HS-27A (cell line): ENCODE data around the gene PNCK.

Experiments used
- DNase-seq: peaks from one replicate; pipeline ENCODE4 v3.0.0-alpha.2; 2012; ENCODE audit warnings: low read depth, missing footprints

The PNCK gene

GRCh38 chrX:153659268-153659667, 14.3 kb downstream of the PNCK start:
- no peak for DNase-seq

- no peak for DNase-seq
Measured at GRCh38 chrX:153657161-153657560, 16.5 kb downstream of the PNCK start.

DNA sequence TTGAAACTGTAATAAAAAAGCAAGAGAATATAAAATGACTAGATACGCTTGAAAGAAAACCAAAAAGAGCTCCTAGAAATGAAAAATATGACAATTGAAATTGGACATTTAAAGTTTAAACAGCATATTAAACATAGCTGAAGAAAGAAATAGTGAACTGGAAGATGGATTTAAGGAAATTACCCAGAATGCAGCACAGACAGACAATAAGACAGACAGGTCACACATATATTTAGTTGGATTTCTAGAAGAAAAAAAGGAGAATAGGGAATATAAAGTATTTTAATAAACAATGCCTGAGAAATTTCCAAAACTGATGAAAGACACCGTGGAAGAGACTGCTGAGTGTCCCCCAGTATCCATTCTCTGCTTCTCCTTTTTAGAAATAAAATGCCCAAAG, 20.1 kb downstream of the PNCK start:
- DNase-seq = no peak

- no peak for DNase-seq
Measured at GRCh38 chrX:153651540-153652079, 22.0 kb downstream of the PNCK start.

DNA sequence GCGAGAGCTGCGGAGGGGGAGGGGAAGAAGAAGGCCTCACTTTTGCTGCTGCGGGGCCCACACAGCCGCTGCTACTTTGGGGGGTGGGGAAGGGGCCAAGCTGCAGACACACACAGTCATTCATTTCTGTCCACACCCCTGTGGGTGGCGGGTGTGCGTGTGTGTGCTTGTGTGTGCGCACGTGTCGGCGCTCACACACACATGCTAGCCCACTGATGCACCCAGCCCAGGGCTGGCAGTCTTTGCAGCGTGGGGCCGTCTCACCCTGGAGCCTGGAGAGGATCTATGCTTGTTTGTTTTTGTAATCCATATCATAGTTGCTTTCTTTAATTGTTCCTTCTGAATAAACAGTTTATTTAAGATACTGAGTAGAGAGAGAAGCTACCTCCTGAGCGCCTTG, 22.7 kb downstream of the PNCK start:
- DNase-seq = no peak

DNA sequence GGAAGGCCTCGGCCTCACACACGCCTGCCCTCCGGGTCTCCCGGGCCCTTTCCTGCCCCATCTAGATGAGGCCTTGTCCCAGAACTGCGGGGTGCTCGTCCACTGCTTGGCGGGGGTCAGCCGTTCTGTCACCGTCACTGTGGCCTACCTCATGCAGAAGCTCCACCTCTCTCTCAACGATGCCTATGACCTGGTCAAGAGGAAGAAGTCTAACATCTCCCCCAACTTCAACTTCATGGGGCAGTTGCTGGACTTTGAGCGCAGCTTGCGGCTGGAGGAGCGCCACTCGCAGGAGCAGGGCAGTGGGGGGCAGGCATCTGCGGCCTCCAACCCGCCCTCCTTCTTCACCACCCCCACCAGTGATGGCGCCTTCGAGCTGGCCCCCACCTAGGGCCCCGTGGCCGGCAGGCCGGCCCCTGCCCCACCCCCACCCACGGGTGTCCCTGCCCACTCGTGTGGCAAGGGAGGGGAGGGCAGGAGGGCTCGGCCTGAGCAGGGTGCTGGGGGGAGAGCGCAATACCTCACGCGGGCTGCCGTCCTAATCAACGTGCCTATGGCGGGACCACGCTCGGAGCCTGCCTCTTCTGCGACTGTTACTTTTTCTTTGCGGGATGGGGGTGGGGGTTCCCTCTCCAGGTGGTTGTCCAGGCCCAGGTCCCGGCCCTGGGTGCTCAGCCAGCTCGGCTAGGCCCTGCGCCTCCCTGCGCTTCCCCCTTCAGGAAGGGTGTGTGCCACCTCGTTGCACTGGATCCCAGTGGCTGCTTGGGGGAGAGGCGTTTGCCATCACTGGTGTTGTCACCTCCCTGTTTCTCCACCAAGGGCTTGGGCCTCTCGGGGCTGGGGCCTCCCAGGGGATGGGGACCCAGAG, 23.5 kb downstream of the PNCK start:
- no peak for DNase-seq

GRCh38 chrX:153649178-153649914, 24.3 kb downstream of the PNCK start:
- DNase-seq = no peak

DNA sequence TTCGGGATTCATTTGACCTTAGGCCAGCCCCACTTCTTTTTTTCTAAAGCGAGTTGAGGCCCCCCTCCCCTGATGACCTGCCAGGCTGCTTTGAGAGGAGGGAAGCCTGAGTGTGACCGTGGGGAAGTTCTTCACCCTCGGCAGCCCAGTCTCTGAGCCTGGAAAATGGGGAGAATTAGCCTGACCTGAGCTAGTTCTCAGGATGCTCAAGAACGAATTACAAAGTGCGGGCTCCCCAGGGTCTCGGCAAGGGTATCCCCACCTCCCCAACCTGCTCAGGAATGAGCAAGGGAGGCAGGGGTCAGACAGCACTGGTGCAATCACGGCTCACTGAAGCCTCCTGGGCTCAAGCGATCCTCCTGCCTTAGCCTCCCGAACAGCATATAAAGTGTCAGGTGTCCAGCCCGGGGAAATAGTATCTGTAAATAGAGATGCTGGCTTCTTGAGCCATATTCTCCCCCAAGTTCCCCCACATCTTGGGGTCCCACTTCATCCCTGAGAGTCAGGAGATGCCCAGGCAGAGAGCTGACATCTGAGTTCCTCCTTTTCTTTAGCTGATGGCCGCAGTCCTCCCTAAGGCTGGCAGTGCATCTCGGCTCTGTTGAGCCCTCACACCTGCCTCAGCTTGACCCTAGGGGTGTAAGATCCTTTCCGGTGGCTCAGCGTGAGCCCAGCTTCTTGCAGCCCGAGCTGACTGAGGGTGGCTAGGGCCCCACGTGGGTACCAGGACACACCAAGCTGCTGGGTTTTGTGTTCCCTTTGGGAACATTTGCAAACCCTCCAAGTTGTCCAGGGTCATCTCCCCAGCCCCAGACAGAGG, 25.0 kb downstream of the PNCK start:
- no peak for DNase-seq

DNA sequence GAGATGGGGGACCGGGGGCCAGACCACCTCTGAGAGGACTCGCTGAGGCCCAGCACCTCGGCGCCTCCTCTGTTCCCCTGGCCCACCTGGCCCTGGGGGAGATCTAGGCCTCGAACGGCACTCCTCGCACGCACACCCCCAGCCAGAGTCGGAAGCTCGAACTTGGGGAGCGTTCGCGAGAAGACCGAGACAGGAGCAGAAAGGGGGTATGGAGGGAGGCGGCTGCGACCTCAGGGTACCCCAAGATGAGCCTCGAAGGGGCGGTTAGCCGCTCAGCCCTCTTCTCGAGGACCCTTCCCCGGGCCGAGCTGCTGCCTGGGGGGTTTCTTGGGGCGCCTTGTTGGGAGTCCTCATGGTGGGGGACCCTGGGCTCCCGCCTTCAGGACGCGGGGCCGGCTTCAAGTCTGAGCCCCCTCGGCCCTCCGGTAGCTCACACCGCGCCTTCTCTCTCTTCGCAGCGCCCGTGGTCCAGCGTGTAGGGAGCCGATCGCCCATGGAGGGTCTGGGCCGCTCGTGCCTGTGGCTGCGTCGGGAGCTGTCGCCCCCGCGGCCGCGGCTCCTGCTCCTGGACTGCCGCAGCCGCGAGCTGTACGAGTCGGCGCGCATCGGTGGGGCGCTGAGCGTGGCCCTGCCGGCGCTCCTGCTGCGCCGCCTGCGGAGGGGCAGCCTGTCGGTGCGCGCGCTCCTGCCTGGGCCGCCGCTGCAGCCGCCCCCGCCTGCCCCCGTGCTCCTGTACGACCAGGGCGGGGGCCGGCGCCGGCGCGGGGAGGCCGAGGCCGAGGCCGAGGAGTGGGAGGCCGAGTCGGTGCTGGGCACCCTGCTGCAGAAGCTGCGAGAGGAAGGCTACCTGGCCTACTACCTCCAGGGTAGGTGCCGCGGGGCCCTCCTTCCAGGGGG, 25.9 kb downstream of the PNCK start:
- DNase-seq = no peak

DNA sequence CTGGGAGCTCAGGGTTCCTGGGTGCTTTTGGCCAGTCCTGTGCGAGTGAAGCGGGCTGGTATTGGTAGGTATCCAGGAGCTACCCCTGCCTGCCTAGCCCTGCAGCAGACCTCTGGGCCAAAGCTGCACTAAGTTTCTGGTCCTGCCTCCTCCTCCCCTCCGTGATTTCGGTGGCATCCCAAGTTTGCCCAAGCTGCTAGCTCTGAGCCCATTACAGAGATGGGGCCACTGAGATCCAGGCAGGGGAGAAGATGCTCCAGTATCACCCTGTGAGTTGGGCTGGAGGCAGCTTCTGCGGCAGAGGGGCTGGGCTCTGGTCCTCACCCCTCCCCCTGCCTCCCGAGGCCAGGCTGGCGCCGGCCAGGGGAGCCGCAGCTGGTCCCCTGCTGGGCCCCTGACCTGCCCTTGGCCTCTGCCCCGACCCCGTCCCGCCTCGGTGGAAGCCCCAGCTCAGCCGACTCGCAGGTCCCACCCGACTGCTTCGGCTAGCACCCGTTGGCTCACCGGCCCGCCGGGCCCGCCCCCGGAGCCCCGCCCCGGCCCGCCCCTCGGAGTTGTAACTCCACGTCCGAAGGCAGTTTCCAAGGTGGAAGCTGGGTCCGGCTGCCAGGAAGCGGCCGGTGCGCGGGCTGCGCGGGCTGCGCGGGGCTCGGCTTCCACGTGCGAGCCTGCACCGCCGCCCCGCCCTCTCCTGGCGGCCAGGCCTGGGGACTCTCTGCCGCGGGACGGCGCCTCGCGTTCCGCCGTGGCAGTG, 26.8 kb downstream of the PNCK start, which contains the start of gene DUSP9:
TSS of gene DUSP9 (plus strand) at position 584 of the 754 bp plus-strand sequence. CDS start 751 bp downstream, outside the sequence.
- DNase-seq = no peak

- no peak for DNase-seq
Measured at GRCh38 chrX:153645921-153646488, 27.6 kb downstream of the PNCK start.

DNA sequence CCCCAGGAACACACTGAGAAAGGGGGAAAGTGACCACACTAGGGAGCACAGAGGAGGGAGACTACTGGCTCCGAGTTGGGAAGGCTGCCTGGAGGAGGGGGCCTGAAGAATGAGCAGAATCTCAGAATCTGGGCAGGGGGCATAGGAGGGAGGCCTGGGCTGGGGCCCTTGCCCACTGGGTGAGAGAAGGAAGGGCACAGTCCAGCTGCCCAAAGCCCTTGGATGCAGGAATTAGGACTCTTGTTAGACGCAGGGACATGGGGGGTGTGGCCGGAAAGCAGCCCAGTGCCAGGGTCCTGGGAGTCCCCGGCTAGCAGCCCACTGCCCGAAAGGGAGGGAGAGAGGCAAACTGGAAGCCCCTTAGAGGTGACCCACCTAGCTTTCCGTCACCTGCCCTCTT, 28.5 kb downstream of the PNCK start:
- DNase-seq = no peak

DNA sequence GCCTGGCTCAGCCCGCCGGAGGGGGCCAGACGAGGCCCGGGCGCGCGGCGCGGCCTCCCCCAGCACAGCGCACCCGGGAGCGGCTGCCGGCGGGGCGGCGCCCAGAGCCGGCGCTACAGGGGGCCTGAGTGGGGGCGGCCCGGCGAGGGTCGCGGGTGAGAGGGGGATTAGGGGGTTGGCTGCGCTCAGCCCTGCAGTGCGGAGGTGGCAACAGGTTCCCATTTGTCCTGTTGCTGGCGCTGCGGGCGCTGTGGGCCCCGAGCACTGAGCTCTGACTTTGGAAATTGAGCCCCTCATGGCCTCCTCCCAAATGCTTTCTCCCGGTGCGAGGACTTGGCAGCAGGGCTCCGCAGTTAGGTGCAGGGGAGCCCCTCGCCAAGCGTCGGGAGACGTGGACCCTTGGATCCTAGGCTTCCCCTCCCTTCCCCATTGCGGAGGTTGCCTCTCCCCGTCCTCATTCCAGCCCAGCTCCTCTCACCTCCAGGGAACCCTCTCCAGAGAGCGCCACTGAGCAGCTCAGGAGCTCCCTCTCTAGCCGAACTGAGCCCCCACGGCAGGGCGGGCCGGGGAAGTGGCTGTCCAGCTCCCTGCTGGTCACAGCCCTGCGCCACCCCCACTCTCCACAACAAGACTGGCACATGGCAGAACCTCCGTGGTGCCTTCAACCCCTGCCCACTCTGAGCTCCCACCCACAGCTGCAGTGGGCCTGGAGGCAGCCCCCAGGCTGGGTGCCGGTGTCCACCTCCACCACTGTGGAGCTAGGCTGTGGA, 29.1 kb downstream of the PNCK start:
- DNase-seq = no peak

GRCh38 chrX:153643431-153644351, 29.9 kb downstream of the PNCK start:
- DNase-seq = no peak

- DNase-seq = no peak
Measured at GRCh38 chrX:153642655-153643430, 30.8 kb downstream of the PNCK start.

GRCh38 chrX:153642051-153642654, 31.5 kb downstream of the PNCK start:
- no peak for DNase-seq

DNA sequence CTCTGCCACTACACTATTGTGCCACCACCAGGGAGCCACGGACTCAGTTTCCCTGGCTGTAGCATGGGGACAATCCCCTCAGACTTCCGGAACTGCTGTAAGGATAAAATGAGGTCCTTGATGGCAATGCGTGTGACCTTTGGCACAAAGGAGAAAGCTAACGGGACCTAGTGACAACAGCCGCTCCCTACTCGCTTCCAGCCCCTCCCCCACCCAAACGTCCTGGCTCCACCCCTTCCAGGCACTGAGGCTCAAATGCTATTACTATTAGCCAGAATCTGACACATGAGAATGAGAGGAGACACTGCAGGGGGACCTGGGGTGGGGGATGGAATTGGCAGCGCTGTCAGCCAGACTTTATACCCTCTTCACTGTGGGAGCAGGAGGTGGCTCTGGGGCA, 32.0 kb downstream of the PNCK start:
- no peak for DNase-seq
